GM18867 (cell line): ENCODE measurements around the gene HRH3.

Experiments used
- ATAC-seq: cut with Tn5 transposase; IDR thresholded peaks from one replicate; pipeline ENCODE4 v1.9.1; 2021; ENCODE audit warnings: mild to moderate bottlenecking, moderate library complexity; ENCODE audit not compliant: unreplicated experiment

Gene HRH3

DNA sequence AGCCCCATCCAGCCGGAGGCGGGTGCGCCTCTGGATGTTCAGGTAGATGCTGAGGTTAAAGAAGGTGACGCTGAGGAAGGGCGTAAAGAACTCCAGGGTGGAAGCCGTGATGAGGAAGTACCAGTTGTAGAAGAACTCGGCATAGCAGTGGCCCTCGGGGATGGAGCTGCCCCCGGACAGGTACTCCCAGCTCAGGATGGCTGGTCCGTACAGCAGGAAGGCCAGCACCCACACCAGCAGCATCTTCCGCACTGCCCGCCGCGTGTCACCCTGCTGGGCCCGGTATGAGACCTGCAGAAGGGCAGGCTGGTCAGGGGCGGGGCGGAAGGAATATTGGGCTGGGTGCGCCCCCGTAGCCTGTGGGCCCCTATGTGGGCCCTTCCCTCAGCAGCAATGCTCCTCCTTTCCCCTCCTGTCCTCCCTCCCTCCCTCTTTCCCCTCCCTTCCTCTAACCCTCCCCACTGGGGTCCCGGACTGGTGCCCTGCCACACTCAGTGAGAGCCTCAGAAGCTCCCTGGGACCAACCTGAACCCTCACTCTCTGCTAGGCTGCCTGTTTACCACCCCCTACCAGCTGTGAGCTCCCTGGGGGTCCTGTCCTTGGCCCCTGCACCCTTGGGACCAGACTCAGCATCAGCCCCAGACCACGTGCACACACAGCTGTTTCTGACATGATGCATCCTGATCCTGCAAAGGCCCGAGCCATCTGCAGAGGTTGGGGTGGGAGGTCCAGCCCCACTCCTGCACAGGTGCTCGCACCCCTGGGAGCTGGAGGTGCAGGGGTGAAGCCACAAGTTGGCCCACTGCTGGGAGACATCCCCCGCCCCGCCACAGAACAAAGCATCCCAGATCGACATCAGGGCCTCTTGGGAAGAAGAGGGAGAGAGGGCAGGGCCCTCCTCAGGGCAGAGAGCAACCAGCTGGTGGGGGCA lies 3.2 kb downstream of the HRH3 start:
- no peak for ATAC-seq

DNA sequence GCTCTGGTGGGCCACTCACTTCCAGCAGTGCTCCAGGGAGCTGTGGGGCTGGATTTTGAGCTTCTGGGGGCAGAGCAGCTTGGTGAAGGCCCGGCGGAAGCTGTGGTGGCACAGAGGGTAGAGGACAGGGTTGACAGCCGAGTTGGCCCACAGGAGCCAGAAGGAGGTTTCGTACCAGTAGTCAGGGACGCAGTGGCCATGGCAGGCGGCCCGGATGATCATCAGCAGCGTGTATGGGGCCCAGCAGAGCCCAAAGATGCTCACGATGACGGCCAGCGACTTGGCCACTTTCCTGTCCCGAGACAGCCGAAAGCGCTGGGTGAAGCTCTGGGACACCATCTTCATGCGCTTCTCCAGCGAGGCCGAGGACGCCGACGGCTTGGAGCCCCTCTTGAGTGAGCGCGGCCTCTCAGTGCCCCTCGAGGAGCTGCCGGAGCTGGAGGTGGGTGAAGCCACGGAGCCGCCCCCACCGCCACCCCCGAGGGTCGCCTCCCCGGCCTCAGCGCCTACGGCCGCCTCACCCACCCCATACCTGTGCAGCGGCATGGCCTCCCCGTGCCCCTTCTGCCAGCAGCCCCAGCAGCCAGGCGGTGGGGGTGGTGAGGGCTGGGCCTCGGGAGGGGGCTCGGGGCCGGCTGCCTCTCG lies 4.0 kb downstream of the HRH3 start:
- ATAC-seq, result no peak

DNA sequence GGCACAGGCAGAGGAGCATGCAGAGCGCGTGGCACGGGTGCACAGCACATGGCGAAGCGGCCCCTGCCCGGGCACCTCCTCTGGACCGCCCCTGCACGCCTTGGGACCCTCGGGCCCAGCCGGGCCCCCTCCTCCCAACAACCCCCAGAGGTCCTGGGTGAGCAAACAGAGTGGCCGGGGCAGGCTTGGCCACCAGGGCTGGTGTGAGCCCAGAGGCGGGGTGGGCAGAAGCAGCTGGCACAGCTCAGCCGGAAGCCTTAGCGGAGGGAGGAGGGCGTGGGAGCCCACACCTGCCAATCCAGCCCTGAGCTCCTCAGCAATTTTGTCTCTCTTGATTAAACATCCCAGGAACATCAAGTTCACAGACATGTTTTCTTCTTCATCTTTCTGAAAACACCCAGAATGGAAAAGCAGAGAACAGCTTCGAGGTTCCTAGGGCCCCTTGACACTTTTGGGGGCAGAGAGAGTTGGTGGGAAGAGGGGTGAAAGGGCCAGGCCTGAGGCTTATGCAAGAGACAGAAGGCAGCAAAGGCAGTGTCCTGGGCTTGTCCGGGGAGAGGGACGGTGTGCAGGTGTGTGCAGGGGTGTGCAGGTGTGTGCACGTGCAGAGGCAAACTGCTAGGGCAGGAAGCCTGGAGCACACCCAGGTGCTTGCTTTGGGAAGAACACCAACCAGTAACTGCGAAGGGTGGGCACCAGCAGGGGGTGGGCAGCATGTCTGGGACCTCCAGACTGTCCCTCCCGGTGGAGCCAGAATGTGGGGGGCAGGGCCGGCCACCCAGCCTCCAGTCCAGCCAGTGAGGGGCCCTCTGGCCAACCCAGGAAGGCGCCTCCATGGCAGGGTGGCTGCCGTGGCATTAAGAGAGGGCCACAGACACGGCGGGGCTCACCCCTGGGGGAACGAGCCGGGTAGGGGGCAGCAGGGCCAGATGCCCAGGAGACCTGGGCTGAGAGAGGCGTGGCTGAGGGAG lies 4.8 kb downstream of the HRH3 start:
- no peak for ATAC-seq

DNA sequence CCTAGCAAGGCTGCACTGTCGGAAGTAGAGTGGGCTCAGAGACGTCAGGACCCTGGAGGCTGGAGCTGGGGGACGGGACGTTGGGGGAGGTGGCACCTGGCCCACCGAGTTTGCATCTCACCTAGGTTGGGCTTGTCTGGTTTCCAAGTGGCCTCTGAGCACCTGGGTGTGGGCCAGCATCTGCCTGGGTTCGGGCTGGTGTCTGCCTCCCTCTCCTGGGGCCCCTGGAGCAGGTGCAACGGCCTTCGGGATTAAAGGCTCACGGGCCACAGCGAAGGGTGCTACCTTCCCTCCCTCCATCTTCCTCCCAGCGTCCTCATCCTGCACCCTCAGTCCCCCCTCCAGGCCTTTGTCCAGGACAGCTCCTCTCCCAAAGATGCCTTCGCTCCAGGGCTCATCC lies 6.0 kb downstream of the HRH3 start:
- no peak for ATAC-seq

DNA sequence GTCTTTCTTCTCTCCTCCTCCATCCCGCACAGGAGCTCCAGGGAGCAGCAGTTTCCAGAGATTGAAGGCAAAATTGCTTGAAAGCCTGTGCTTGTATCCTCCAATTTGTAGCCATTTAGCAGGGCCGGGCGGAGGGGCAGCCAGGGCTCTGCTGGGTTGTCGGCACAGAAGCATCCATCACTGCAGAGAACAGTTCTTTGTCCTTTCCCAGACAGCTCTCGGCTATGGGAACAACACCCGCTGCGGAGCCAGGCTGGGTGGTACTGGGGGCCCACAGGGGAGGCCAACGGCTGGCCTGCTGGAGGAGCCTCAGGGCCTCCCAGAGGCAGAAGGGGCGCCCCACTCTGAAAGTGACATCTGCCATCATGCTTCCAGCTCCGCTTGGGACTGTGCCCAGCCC lies 7.8 kb downstream of the HRH3 start:
- no peak for ATAC-seq

DNA sequence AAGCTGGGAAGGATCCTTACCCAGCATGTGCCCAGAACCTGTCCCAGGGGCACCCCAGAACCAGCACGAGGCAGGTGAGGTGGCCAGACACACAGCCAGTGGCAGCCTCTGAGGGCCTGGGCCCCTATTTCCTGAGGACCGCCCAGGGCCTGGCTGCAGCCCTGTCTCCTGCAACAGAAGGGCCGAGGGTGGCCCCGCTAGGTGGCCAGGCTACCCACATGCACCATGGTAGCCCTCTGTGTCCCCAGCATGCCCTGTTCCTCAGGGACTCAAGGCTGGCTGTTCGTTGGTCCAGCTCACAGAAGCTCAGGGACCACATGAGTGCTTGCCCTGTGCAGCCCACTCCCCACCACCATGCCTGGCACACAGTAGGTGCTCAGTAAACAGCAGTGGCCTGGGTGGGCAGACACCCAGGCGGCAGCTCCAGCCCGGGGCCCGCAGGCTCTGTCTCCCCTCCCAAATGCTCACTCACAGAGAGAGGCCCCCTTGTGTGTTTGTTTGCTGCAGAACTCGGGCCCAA lies 8.2 kb downstream of the HRH3 start:
- no peak for ATAC-seq

DNA sequence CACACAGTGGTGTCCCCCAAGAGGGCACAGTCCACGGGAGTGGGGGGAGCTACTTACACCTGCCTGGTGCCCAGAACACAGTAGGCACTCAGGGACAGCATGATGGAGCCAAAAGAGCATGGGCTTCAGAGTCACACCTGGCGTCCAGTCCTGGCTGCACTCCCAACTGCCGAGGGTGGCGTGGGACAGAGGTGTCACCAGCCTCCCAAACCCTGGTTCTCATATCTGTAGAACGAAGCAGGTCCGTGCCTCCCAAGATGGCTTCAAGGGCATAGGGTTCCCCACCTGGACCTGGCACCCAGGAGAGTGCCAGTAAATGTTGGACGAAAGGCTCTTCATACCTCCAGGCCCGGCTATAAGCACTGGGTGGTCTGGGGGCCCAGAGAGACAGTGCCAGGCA lies 8.9 kb downstream of the HRH3 start:
- no peak for ATAC-seq

DNA sequence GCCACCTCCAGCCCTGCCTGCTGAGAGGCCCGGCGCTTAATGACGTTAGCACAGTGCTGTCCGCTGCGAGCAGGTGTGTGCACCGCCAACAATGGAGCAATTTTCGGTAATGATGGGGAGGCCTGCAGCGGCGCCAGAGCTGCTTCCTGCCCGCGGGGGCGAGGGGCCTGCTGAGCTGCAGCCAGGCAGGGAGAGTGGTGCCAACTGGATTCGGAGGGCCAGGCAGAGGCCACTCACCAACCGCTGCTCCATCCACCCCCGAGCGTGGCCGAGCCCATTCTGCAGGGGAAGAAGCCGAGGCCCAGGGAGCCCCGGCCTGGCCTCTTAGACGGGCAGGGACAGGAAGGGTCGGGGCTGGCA lies 9.6 kb downstream of the HRH3 start:
- ATAC-seq, result no peak

DNA sequence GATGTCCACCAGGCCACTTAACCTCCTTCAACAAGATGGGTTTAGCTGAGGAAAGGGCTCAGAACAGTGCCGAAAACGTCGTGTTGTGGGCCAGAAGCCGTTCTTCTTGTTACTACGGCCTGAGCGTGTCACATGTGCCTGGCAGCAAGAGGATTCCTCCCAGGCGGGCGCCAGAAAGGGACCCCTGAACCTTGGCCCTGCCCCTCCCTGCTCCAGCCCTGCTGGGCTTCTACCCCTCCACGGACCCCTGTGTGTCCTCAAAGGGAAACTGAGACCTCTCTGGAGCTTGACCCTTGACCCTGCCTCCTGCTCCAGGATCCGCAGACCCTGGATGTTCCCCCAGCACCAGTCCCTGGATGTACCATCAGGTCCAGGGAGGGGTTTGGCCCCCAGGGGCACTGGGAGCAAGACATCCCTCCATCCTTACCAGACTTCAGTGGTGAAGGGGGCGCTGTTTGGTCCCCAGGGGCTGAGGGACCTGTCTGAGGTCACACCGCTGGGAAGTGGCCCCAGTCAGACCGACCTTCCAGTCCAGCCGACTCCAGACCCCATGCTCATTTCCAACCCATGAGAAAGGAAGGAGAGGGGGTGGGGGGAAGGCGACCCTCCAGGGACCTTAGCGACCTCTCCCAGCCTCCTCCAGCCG lies 10.1 kb downstream of the HRH3 start:
- ATAC-seq, result no peak

DNA sequence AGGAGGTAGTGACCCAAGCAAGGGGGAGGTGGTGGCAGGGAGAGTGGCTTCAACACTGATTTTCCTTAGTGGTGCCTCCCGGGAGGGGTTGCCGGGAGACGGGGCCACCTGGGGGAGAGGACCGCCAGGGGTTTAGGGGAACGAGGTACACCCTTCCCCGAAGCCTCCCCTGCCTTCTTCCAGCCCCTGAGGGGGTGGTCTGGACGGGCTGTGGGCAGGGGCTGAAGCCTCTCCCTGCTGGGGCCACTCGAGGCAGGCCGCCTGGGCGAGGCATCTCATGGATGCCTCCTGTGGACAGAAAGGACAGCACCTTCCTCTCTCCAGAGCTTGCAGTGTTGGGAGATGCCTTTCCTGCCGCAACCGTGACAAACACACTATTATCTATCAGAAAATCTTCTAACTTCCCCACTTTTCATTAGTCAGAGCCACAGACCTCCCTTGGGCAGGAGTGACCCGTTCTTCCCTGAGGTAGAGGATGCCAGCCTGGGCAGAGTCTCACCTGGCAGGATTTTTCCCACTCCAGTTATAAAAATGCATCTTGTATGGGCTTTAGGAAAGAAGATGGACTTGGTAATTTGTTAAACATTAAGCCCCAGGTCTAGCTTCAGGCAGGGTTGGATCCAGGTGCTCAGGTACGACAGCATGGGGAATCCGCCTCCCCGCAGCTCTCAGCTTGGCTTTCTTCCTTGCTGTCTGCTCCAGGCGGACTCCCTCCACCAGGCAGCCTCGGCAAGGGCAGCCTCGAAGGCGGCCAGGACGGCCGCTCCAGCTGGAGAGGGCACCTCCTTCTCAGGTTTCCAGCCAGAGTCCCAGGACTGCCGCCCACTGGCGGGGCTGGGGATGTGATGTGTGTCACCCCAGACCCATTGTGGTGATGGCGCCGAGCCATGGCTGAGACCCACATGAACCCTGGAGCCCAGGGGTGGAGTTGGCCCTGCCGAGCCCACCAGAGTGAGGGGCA lies 11.0 kb downstream of the HRH3 start:
- ATAC-seq, result no peak

DNA sequence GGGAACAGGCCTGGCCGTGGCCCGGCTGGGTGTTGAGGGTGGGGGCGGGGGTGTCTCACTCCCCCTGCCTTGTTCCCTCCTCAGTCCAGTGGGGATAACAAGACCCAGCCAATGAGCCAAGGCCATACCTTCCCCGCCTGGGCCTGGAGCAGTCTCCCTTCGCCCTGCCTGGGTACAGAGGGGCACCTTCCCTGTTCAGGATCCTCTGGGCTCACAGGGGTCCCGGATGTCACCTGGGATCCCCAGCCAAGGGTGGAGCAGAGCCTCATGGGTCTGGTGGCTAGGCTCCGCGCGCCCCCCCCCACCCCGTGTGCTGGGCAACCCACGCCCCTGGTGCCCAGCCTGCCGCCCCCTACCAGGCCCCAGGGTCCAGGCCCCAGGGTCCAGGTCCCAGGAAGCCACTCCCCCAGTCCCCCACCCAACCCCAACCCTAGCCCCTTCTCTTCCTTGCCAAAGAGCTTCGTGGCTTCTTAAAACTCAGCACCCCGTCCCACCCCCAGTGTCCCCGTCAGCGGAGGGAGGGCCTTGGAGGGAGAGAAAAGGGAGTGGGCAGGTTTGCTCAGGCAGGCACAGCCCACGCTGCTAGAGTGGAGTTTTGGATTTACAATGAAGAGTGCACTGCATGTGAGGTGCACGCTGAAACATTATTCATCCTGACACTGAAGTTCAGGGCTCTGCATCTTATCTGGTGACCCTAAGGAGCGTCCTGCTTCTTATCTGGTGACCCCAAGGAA lies 11.8 kb downstream of the HRH3 start:
- no peak for ATAC-seq

DNA sequence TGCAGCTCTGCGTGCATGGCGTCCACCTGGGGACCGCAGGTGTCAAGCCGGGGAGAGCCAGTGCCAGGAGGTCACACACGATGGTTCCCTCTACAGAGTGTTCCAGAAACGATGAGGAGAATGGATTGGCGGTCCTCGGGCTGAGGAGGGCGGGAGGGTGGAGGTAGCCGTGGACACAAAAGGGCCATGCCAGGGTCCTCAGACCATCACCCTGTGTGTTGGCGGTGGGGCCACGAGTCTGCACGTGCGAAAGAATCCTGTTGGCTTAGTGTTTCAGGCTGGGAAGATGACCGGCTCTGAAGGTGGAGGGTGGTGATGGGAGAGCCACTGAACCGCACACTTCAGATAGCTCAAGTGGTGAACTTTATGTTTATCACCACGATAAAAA lies 13.7 kb downstream of the HRH3 start:
- no peak for ATAC-seq

DNA sequence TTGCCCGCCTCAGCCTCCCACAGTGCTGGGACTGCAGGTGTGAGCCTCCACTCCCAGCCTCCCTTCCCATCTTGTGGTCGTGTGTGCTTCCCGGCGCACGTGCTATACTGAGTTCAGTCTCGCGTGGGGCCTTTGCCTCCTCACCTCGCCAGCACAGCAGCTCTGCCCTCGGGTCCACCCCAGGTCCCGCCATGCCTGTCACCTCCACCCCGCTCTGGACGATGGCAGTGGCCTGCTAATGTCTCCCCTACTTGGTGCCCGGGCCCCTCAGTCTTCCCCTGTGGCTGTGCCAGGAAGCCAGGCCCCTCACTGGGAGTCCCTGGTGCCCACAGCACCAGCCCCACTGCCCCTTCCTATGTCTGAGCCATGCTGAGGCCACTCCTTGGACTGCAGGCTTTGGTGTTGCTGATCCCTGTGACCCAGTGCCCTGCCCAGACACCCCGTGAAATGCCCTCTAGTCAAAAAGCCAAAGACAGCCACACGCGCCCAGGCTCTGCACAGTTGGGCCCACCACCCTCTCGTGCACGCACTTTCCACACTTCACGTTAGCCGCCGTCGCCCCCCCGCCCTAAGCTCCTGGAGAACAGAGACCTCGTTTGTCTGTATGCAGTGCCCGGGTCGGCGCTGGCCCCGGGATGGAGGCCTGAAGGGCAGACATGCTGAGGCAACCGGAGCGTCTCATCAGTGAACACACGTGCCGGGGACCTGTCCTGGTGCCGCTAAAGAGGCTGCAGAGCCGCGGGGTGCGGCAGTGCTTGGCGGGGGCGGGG lies 14.3 kb downstream of the HRH3 start:
- ATAC-seq, result no peak

DNA sequence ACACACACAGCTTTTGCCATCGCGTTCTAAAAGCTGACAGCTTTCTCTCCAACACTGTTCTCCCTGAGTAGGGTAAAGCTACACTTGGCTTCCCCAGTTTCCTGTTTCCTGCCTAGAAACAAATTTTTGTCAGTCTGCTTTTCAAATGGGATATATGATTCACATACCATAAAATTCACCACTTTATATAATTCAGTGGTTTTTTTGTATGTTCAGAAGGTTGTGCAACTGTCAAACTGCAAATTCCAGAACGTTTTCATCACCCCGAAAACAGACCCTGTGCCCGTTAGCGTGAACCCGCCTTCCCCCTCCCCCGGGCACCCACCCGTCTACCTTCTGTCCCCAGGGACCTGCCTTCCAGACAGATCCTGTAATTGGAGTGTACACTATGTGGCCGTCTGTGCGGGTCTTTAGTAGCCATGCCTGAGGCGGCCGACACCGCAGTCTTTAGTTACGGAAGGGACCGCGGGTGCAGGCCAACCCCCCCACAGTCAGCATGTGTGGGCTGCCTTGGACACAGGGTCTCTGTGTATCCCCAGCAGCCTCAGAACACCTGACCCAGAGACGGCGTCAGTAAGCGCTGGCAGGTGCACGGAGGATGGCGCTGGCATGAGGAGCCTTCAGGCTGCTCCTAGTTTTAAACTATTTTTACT lies 16.6 kb downstream of the HRH3 start:
- ATAC-seq, result no peak

DNA sequence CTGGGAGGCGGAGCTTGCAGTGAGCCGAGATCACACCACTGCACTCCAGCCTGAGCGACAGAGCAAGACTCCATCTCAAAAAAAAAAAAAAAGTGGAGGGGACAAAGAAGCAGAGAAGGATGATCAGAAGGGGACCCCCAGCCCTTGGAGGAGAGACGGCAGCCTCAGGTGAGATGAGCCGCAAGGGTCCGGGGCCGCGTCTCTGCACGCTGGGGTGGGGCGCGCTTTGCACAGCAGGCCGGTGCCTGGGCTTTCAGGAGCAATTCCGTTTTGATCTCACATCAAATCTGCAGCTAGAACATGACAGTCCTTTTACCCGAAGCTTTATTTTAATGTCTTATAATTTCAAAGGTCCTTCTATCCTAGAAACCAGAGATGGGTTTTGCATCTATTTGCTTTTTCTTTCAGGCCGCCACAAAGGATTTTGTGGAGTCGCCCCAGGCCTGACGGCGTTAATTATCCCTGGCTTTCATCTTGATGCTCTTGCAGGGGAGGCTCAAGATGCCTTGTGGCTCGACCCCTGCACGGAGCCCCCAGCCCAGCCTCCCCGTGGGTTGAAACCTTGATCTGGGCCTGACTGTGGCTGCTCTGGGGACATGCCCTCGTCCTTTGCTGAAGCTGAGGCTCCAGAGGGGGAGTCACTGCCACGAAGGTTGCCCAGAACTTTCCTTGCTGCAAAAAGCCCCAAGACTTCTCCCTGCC lies 17.3 kb downstream of the HRH3 start:
- ATAC-seq, result no peak

DNA sequence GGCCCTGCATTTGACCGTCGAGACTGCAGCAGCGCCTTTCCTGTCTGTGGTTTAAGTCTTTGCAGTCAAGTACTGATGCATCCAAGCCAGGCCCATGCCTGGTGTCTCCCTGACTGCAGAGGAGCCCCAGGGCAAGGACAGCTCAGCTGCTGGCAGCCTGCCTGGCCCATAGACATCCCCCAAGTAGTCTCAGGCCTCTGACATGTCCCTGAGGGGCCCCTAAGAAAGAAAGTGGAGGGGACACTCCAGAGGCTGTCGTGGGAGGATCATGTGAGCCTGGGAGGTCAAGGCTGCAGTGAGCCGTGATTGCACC lies 18.0 kb downstream of the HRH3 start:
- ATAC-seq, result no peak
